Globus pallidus (tissue), 1 donor: ENCODE data around the gene SLC39A11.

Source experiments
- DNase-seq: peaks from one replicate; pipeline ENCODE4 v3.0.0-alpha.2; 2015; ENCODE audit warnings: low spot score

SLC39A11 gene

DNA sequence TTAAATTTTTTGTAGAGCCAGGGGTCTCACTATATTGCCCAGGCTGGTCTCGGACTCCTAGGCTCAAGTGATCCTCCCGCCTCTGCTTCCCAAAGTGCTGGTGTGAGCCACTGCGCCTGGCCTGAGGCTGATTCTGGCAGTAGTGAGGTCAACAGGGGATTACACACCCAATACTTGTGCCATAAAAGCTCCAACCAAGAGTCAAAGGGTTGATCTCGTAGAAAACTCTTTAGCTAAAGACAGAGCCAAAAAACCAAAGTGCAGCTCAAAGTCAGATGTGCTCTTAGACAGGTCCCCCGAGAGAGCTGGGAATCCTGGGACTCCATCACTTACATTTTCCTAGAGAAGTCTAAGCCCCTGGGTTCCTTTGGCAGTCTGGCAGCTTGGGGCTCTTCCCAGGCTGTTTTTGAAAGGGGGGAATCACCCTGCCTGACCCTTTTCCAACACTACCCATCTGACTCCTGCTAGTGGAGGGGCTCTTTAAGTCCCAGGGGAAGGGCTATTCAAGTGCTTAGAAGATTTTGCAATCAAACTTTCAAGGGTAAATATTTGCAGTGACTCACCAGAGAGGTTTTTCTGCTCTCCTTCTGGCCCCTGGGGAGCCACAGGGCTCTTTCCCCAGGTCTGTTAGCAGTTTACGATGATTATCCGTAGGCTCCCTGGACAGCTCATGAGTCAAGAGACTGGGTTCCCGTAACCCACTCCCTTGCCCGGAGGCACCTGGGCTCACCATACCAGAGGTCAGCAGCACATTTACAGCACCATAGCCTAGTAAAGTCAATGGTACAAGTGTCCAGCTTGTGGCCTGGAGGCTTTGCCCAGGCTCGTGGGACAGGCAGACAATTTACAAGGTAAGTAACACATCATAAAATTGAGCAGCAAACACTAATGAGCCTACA is 408.7 kb downstream of the SLC39A11 start:
- DNase-seq: no peak

DNA sequence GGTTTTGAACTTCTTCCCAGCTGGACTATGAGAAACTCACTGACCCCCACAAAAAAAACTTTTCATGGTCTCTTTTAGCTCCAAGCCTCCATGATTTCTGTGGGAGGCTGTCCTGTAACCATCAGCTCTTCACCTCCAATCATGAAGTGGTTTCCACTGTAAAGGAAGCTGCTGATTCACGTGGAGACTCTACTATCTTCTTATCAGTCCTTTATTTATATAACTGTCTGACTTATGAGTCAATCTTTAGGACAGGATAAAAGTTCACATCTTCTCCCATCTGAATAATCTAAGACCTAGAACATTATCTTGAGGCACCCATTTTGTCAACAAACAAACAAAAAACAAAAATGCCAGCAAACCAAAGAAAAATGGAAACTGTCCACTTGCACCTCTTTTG is 409.9 kb downstream of the SLC39A11 start:
- DNase-seq: no peak

DNA sequence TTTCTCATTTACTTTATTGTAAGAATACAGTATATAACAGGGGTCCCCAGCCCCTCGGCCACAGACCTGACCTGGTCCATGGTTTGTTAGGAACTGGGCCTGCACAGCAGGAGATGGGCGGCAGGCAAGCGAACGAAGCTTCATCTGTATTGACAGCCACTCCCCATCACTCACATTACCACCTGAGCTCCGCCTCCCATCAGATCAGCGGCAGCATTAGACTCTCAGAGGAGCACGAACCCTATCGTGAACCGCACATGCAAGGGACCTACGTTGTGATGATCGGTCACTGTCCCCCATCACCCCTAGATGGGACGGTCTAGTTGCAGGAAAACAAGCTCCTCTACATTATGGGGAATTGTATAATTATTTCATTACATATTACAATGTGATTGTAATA is 410.6 kb downstream of the SLC39A11 start:
- no peak for DNase-seq

DNA sequence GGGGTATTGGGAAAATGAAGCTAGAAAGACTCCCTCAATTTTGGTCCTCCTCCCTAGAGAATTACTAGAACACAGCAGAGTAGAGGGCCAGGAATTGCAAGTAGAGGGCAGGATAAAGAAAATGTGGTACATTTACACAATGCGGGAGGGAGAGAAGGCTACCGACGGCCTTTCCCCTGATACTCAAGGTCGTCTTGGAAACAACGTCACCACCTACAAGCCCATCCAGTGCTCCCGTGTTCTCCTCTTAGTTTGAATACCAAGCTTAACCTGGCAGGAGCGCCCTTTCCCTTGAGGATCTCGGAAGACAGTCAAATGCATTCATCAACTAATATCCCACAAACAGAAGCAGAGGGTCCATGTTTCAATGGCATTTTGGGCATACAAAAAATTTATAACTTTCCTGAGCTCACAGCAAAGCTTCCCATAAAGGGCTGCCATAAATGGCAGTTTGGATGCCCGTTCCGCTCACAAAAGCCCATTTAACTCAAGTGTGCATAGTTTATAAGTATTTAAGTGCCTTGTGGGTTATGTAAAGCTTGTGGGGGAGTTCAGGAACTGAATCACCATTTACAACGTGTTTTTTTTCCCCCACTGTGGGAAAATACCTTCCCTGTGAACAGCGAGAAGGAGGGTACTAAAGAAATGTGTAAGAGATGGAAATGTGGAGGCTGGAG is 414.6 kb downstream of the SLC39A11 start:
- DNase-seq: no peak

DNA sequence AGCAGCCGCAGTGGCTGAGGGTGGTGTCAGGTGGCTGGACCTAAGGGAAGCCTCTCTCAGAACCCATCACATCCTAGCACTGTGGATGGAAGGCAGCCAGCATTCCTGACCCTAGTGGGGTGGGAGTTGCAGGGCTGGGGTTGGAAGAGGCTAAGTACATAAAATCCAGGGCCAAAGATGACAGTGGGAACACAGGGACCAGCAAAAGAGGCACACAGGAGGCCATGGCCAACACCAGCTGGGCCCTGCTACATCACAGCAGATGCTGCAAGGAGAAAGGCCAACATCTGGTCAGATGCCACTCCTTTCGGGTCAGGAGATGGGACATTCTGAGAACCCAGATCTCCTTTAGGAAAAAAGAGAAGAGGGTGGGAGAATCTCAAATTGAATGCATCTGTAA is 415.4 kb downstream of the SLC39A11 start:
- DNase-seq: no peak

DNA sequence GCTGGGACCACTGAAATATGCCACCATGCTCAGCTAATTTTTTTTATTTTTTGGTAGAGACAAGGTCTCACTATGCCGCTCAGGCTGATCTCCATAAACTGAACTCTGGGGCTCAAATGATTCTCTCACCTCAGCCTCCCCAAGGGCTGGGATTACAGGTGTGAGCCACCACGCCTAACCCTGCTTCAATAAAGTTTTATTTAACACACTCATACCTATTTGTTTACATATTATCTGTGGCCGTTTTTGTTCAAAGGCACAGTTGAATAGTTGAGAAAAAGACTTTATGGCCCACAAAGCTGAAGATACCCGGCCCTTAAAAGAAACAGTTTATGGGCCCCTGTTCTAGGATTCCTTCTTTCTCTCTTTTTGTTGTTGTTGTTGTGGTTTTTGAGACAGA is 419.8 kb downstream of the SLC39A11 start:
- DNase-seq: no peak

DNA sequence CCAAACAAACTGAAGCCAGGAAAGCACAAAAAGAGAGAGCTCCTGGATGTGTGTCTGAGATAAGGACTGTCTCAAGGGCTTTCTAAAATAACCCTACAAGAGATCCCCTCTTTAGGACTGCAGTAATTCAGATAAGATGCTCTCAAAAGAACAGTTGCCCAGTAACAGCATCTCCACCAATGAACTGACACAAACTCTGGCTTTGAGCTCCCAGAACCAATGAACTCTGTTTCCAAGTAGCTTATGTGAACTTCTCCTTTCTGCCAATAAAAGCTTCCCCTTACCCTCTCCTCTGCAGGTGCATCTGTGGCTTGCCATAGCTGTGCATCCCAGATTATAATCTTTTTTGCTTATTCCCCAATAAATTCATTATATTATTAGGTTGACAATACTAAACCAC is 421.5 kb downstream of the SLC39A11 start:
- DNase-seq: no peak

DNA sequence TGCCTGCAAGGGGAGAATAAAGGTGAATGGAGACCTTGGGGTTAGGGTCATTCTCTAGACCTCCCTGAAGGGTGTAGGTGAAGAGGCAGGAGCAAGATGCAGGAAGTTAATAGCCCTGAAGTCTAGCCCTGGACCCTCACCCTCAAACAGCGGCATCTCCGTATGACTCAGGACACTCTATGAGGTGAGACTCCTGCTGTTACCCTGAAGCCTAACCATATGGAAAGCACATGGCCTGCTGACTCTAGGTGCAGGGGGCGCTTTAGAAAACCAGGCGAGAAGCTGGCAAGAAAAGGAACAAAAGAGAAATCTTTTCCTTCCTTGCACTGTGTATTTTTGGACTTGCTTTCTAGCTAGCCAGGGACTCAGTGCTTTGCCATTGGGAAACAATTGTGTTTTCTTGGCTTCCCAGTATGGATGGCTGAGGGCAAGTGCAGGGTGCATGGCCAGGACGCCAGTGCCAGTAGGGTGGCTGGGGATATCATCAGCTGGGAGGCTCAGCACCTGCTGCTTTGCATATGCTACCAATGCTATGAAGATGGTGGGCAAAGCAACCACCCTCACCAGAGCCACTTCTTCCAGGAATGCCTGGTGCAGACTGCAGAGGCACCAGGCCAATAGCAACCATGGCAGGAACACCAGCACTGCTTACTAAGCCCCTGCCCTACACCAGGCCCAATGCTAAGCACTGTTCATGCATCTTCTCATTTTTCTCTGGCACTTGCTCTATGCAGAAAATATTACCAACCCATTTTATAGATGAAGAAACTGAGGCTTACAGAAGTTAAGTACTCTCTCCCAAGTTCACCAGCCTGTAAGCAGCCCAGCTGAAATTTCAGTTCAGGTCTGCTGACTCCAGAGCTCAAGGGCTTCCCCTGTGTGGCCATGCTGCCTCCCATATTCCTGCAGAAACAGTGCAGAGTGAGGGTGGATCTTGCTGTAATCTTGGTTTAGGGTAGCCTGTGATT is 425.1 kb downstream of the SLC39A11 start:
- DNase-seq: no peak

DNA sequence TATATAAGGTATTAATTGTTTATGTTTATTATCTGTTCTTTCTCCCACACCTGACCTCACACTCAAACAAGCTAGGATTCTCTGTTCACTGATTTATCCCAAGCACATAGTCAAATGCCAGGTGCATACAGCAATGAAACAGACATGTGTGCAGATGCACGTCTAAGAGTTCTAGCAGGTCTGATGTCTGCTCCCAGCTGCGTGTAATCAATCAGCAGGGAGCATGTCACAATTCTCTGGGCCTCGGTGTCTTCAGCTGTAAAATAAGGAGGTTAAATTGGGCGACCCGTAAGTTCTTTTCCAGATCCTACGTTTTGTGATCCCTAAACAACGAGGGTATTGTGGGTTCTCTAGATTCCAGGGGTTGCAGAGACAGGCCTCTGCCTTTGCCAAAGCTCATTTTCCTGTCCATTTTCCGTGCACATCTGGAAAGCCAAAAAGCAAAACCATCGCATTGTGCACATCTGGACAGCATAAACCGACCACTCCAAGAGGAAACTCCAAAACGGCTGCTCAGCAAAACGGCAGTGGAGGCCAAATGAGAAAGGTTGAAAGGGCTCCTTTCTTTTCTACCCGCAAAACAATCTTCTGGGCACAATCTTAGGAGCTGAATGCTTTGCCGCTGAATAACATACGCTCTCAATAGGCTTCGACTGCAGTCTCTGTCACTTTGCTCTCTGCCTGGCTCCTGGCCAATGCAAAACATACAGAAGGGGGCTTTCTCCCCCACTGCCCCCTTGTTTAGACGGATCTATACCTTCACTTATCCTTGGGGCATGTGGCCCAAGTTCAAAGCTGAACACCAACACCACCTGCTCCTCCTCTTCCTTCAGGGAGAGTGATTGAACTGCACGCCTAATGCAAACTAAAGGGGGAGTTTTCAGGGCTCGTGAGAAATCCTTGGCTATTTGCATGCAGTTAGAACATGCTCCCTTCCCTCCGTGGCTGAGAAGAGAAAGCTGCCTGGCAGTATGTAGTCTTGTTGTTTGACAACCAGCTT is 426.3 kb downstream of the SLC39A11 start:
- no peak for DNase-seq

DNA sequence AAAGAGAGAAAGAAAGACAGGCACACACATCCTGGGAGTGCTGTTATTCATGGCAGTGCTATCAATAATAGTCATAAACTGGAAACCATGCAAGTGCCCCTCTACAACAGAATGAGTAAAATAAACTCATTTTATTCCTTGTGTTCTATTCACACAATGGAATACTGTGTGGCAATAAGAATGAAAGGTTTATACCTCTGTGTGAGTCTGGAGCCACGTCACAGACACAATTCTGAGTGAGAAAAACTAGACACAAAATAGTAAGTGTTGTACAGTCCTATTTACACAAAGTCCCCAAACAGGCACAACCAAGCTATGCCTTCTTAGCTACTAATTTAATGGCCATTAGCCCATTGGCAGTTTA is 429.7 kb downstream of the SLC39A11 start:
- no peak for DNase-seq

DNA sequence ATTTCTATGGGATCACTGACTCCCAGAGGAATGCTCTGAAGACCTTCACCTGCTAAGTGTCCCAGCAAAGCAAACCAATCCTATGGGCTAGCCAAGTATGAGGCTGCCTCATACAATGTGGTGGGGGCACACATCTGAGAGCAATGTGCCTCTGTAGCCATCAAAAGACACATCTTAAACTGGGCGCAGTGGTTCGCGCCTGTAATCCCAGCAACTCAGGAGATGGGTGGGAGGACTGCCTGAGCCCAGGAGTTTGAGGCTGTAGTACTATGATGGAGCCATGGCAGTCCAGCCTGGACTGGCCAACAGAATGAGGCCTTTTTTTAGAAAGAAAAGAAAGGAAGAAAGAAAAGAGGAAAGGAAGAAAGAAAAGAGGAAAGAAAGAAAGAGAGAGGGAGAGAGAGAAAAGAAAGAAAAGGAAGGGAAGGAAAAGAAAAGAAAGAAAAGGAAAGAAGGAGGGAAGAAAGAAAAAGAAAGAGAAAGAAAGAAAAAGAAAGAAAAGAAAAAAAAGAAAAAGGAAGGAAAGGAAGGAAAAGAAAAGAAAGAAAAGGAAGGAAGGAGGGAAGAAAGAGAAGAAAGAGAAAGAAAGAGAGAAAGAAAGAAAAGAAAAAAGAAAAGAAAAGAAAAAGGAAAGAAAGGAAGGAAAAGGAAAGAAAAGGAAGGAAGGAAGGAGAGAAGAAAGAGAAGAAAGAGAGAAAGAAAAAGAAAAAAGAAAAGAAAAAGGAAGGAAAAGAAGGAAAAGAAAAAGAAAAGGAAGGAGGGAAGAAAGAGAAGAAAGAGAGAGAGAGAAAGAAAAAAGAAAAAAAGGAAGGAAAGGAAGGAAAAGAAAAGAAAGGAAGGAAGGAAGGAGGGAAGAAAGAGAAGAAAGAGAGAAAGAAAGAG is 430.3 kb downstream of the SLC39A11 start:
- DNase-seq: no peak

DNA sequence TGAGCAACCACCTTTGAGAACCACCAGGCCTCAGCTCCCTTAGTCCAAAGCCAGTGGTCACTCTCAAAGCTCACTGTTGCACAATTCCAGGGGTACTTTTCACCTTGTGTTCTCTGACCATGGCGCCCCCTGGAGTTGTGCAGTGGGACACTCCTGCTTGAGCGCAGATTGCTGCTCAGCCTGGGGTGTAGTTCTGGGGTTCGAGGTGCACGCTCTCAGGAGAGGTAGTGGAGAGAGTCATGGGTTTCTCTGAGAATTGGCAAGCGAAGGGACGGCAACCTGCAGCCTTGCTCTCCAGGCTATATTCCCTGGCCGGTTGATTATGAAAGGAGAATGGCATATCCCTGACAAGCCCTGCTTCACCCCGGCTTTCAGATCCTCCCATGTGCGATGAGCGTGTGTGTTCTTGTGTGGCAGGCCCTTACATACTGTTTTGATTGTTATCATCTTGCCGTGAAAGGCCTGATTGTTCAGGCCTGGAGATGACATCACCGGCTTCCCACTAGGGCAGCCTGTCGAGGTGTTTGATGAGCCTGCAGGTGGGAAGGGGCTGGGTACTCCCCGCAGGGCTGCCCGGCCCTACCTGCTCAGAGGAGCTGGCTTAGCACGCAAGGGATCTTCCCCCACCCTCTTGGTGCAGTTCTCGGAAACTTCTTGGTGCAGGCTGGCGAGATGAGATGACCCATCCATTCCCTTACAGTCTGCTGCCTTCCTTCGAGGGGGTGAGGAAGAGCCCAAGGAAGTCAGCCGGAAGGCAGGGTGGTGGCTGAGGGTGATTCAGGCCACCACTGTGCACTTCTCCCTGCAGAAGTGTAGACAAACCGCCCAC is 431.2 kb downstream of the SLC39A11 start:
- DNase-seq: peak; percentile 59

DNA sequence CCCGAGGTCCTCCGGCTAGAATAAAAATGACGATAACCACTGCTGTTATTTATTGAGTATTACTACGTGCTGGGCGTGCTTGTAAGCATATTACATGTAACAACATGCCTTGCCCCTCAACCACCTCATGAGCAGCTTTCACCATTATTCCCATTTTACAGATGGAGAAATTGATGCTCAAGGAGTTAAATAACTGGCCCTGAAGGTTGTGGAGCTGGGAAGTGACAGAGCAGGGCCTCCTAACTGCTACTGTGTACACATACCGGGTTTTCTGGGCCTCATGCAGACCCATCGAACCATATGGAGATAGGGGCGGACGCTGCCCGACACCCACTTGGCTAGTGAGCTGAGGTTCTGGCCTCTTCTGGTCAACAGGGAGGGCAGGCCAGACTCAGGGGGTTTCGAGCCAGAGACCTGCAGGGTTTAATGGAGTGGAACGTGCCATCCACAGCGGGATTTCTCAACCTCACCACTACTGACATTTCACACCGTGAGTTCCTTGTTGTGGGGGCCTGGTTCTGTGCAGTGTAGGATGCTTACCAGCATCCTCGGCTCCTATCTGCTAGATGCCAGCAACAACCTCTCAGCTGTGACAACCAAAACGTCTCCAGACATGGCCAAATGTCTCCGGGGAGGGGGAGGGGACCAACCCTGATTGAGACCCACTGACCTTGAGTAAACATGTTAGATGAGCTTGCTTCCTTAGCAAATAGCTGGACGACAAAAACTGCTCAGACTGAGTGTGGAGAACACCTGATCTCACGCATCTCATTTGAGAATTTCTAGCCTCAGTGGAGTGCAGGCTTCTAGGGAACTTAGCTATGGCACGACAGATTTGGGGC is 432.0 kb downstream of the SLC39A11 start:
- no peak for DNase-seq

DNA sequence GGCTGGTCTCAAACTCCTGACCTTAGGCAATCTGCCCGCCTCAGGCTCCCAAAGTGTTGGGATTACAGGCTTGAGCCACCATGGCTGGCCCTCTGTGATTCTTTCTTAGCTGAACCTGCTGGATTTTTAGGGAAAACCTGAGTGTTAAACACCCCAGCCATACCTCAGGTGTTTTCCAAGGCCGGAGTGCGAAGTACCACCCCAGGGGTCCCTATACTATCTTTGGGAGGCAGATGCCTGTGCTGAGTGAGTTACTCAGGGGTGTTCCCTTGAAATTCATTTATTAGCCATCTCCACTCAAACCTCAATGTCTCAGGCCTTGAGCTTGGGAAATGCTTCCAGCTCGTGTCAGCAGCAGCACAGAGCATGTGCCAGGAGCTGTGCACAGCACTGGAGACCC is 432.7 kb downstream of the SLC39A11 start:
- no peak for DNase-seq

DNA sequence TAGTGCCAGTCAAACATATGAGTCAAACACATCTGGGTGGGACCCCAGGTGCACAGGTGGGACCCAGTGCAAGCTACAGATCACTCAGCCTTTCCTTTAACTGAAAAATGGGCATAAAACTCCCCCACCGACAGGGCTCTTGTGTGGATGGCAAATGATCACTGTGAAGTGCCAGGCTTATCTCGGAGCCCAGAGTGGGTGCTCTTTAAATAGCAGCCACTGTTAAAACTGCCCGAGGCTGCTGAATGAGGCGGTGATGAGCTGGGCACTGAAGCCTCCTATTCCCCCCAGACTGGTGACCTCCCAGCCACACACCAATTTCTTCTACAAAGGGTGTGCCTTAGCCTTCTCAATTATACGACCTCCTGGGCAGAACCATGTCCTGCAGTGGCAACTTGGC is 433.8 kb downstream of the SLC39A11 start:
- DNase-seq: no peak

DNA sequence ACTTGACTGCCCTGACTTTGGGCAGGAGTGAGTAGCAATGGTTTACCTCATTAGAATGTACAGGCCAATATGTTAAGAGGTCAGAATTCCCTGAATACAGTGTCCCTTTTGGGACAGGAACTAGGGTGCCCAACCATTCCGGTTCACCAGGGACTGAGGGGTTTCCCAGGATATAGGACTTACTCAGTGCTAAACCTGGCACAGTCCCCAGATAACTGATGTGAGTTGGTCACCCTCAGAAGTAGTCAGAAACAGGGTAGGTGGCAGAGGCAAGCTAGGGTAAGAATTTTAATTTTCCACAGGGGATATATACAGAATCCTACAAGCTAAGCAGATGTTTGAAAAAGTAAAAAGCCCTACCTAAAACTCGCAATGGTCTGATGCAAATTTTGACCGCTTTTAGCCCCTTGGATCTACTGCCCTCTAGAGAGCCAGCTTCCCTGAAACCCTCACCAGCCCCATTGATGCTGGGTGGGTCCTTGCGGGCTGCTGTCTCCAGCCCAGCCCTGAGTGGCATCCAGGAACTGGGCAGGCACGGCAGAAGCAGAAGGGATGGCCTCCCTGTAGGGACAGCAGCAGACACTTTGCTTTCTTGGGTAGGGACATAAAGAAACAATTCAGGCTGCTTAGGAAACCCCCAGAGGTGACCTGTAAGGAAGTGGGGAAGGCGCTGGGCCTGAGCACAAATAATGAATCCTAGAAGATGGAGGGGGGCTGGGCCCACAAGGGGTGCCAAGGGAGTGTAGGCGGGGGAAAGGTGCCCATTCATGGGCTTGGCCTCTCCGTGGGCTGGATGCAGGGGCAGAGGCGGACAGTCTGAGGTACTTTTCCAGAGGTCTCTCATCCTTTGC is 434.8 kb downstream of the SLC39A11 start:
- DNase-seq: no peak

DNA sequence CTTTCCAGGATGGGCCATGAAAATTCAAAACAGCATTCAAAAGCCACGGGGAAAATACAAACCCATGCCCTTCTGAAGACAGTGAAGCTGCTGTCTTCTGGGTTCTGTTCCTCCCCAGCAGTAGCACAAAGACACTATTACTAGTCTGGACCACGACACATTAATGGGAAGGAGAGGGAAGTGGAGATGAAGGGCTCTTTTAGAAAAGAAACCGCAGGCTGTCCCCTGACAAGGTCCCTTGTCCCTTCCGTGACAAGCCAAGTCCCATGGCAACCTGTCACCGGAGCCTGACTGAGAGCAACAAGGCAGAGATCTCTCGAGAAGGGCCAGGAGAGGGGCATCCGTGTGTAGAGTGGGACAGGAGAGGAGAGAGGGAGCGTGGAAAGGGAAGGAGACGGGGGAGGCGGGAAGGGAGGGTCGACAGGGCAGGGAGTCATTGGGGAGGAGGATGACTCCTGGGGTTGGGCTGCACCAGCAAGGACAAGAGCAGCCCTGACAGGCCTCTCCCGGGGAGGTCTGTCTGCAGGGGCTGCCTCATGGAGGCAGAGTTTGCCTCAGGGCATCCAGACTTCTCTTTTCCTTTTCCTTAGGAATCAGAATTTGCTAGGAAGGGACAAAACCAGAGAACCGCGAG is 436.2 kb downstream of the SLC39A11 start:
- peak; percentile 51 for DNase-seq
